IPS-20b (cell line): ENCODE results near the gene VWF.

Experiments used
- H3K27ac ChIP-seq: one replicate; pipeline ENCODE4 v1.5.1; 2013; ENCODE audit warnings: low read length
- H3K27me3 ChIP-seq: 2 replicates; pipeline ENCODE4 v1.6.1; 2013; ENCODE audit warnings: mild to moderate bottlenecking, low read length, inconsistent platforms; ENCODE audit not compliant: insufficient read depth
- H3K36me3 ChIP-seq: 2 replicates; pipeline ENCODE4 v1.6.1; 2013; ENCODE audit warnings: low read depth, mild to moderate bottlenecking, inconsistent platforms, low read length, moderate library complexity; ENCODE audit not compliant: insufficient read depth
- H3K4me1 ChIP-seq: 2 replicates; pipeline ENCODE4 v1.6.1; 2013; ENCODE audit warnings: mild to moderate bottlenecking, control low read depth, inconsistent platforms, low read length, moderate library complexity; ENCODE audit not compliant: insufficient read depth
- H3K4me3 ChIP-seq: 2 replicates; pipeline ENCODE4 v1.5.1; 2013; ENCODE audit warnings: mild to moderate bottlenecking, low read length, inconsistent platforms
- H3K9ac ChIP-seq: 2 replicates; pipeline ENCODE4 v1.6.1; 2013; ENCODE audit warnings: low read depth, mild to moderate bottlenecking, inconsistent platforms, low read length, moderate library complexity
- H3K9me3 ChIP-seq: 2 replicates; pipeline ENCODE4 v1.6.1; 2013; ENCODE audit warnings: mild to moderate bottlenecking, low read depth, low read length, inconsistent platforms; ENCODE audit not compliant: insufficient read depth

The VWF gene

DNA sequence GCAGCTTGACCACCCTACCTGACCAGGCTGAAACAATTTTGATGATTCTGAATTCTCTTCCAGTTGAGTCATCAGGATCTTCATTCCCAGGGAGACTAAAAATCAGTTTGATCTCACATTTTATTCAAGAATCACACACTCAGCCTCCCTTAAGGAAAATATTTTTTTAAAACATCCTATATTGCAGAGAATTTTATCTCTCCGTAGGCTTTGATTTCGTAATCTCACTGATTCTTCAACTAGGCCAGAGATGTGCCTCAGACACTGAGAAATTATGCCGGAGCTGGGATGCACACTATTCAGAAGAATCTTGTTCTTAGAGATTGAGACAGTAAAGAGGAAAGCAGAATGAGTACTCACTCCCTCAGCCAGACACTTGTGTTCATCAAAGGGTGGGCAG, 172.4 kb downstream of the VWF start:
- Histone ChIP-seq H3K9ac (no peak overlapping the region), H3K27me3 (peaks cover 11% of the 10 kb centered on the region), H3K36me3 (no peaks in the 10 kb centered on the region), H3K9me3 (no peaks in the 10 kb centered on the region), H3K4me3 (no peak overlapping the region), H3K27ac (no peak overlapping the region), H3K4me1 (no peaks in the 10 kb centered on the region)

DNA sequence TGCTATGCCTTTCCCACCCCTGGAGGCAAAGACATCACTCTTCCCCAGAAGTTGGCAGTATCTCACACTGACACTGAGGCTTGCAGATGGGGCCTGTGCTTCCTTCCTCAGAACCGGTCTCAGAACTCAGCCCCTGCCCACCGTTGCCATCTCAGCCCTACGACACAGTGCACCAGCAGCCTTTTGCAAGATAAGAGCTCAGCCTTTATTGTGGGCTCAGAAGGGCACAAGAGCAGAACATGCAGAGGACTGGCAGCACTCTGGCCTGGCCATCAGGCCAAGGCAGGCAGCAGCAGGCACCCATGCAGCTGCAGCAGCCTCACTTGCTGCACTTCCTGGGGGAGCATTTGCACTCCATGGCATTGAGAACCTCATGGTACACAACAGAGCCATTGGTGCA, 175.8 kb downstream of the VWF start:
- Histone ChIP-seq H3K27me3 (peaks cover 37% of the 10 kb centered on the region), H3K9ac (no peak overlapping the region), H3K4me3 (no peak overlapping the region), H3K4me1 (no peaks in the 10 kb centered on the region), H3K9me3 (no peaks in the 10 kb centered on the region), H3K36me3 (no peaks in the 10 kb centered on the region), H3K27ac (no peak overlapping the region)

DNA sequence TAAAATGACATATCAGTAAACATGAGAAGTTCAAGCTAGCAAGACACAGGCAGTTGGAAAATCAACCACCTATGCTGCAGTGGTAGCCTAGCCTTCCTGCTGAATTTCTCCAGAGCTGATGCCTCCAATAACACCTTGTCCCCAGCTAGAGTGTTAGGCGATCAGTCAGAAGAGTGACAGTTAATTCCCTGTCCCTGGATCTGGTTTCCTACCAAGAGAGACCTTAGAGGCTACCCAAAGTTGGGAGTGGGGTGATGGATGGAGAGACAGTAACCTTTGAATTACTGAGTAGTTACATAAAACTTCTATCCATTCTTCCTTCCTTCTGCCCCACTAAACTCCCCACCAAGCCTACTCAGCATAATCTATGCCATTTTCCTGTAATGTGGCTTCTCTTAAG, 177.5 kb downstream of the VWF start:
- H3K9me3 ChIP-seq = no peaks in the 10 kb centered on the region
- H3K27ac ChIP-seq = no peak overlapping the region
- H3K4me1 ChIP-seq = 0 out of 2 replicates have a peak, but pooled peaks cover 4% of the 10 kb centered on the region
- no peak overlapping the region for H3K4me3 ChIP-seq
- no peak overlapping the region for H3K9ac ChIP-seq
- H3K27me3 ChIP-seq = peaks cover 37% of the 10 kb centered on the region
- no peaks in the 10 kb centered on the region for H3K36me3 ChIP-seq

DNA sequence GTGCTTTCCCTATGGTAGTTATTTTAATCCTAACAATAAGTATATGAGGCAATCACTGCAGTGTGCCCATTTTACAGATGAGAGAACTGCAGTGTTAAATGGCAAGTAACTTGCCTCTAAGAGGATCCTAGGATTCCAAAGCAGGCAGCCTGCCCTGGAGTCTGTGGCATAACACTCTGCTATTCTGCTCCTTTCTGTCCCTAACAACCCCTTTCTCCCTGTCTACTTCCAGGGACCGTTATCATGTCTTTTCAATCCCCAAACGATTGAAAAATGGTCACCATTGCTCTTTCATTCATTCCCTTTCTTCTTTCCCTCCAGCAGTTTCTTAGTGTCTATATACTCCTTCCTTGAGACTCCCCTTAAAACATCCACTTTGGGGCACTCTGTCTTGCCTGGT, 178.1 kb downstream of the VWF start:
- Histone ChIP-seq H3K4me3 (no peak overlapping the region), H3K36me3 (no peaks in the 10 kb centered on the region), H3K9ac (no peak overlapping the region), H3K9me3 (no peaks in the 10 kb centered on the region), H3K27me3 (peaks cover 37% of the 10 kb centered on the region), H3K27ac (no peak overlapping the region), H3K4me1 (0 out of 2 replicates have a peak, but pooled peaks cover 4% of the 10 kb centered on the region)

DNA sequence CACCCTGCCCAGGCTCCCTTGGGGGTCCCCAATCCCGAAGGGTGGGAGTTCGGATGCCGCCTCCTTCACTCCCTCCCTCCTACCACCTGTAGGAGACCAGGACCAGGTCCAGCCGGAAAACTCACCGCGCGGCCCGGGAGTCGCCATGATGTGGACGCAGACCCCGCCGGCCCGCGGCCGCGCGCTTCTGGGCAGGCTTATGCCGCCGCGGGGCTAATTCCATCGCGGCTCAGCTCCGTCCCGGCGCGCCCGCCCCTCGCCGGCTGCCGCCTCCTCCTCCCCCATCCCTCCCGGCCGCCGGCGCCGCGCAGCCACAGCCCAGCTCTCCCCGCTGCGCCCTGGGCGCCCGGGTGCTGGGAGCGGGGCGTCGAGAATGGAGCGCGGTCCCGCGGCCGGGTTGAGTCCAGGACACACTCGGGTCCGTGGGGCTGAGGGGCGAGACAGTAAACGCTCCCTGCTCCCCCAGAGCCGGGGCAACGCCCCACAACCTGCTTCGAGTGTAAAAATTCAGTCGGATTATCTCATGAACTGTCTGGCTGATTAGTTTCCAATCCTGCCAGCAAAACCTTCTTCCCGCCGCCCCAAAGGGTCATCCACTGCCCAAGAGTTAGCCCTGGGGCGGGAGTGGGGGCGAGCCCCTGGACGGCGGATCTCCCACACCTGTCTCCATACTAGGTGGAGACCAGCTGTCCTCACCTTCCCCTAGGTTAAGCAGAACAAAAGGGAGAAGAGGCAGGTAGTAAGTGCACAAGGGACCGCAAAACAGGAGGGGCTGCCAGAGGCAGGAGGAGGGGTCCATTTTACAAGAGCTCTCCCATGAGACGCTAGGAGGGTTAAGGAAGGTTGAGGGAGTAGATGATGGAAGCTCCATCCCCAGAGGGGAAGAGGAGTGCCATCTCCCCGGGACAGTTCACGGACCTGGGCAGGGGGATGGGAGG, 179.1 kb downstream of the VWF start, which contains the start of gene ANO2:
TSS of gene ANO2 (minus strand) at position 189 of the 938 bp plus-strand sequence. CDS start at position 147, 42 bp downstream.
- peak within 1 kb of the TSS; percentile 83 for H3K4me3 ChIP-seq
- H3K4me1 ChIP-seq = peaks cover 9% of the 10 kb centered on the region
- no peaks in the 10 kb centered on the region for H3K9me3 ChIP-seq
- H3K36me3 ChIP-seq = no peaks in the 10 kb centered on the region
- no peak within 1 kb of the TSS for H3K27ac ChIP-seq
- peak within 1 kb of the TSS; percentile 82 for H3K9ac ChIP-seq
- peaks cover 37% of the 10 kb centered on the region for H3K27me3 ChIP-seq

DNA sequence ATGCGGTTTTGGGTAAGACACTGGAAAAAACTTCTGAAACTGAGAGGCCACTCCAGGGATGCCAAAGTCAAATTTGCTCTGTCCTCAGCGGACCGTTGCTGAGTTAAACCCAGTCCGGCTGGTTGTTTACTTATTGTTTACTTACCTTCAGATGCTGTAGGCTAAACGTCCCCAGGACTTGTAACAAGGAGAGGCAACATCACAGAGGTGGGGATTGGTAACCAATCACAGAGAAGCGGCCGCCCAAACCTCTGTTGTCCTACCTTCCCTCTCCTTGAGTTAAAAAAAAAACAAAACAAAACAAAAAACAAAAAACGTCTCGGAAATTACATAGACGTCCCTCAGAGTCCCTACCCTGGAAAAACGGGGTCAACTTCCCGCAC, 179.8 kb downstream of the VWF start:
- H3K4me3 ChIP-seq = peak overlapping the region; percentile 83
- H3K9me3 ChIP-seq = no peaks in the 10 kb centered on the region
- H3K4me1 ChIP-seq = peaks cover 9% of the 10 kb centered on the region
- H3K9ac ChIP-seq = peak overlapping the region; percentile 82
- H3K27ac ChIP-seq = no peak overlapping the region
- no peaks in the 10 kb centered on the region for H3K36me3 ChIP-seq
- peaks cover 37% of the 10 kb centered on the region for H3K27me3 ChIP-seq

DNA sequence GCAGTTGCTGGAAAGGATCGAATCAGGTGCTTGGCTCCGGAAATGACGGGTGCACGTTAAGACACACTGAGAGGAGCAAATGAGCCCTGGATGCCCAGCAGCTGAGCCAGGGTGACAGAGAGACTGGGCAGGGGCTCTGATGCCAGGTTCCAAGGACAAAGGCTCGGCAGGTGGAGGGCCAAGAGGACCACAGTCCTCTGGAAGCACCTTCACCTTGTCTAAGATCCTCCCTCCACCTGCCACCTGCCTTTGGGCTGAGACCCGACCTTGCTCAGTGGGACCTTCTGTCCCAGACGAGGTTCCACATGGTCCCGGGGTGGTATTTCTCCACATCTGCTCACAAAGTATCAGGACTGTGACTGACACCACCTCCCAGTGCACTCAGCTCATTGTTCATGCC, 180.4 kb downstream of the VWF start:
- Histone ChIP-seq H3K36me3 (no peaks in the 10 kb centered on the region), H3K27ac (no peak overlapping the region), H3K27me3 (peaks cover 37% of the 10 kb centered on the region), H3K9me3 (no peaks in the 10 kb centered on the region), H3K9ac (no peak overlapping the region), H3K4me1 (peaks cover 9% of the 10 kb centered on the region), H3K4me3 (peak overlapping the region; percentile 83; the same call in 1 of the 2 replicates)

DNA sequence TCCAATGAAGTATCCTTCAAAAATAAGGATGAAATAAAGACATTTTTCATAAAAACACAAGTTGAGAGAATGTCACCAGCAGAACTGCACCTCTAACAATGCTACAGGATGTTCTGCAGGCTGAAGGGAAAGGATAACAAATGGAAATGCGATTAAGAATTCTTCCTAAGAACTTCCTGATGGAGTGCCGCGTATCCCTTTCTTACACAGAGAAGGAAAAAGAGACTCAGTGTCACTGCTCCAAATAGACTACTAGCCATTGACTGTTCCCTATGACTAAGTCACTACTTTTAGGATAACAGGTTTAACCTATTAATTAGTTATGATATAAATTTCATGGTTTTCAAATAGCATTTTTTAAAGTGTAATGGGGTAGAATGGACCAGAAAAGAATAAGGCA, 182.6 kb downstream of the VWF start:
- Histone ChIP-seq H3K27me3 (peaks cover 25% of the 10 kb centered on the region), H3K4me1 (peaks cover 9% of the 10 kb centered on the region), H3K9ac (no peak overlapping the region), H3K27ac (no peak overlapping the region), H3K4me3 (no peak overlapping the region), H3K36me3 (no peaks in the 10 kb centered on the region), H3K9me3 (no peaks in the 10 kb centered on the region)

DNA sequence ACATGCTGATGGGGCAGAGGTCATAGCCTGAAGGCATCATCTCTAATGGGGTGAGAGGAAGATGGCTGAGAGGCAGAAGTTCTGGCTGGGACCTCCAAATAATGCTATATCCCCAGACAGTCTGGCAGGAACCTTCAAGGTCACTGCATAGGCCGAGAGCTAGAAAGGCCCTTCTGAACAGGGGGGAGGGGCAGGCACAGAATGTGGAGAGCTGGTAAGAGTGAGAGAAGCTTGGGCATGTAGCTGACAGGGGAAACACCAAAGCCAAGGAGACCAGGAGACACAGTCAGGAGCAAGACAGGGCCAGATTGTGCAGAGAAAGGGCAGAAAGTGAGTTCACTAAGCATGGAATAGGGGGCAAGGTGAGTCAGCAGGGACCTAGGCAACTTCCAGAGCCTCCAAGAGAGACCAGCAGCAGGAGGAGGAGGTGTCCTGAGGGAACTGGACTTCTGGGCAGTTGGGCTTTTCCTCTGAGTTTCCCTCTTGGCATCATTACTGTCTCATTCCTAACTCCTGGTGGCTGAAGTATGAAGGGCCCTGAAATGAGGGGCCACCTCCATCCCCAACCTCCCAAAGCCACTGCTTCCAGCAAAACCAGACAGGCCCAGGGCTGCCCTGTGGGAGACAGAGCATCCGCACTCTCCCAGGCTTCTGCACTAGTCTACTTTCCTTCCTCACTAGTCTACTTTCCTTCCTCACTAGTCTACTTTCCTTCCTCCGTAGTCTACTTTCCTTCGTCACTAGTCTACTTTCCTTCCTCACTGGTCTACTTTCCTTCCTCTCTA, 196.5 kb downstream of the VWF start:
- Histone ChIP-seq H3K27ac (no peak overlapping the region), H3K9me3 (no peaks in the 10 kb centered on the region), H3K27me3 (no peaks in the 10 kb centered on the region), H3K4me3 (no peak overlapping the region), H3K36me3 (no peaks in the 10 kb centered on the region), H3K9ac (no peak overlapping the region), H3K4me1 (no peaks in the 10 kb centered on the region; the same call in 1 of the 2 replicates)

DNA sequence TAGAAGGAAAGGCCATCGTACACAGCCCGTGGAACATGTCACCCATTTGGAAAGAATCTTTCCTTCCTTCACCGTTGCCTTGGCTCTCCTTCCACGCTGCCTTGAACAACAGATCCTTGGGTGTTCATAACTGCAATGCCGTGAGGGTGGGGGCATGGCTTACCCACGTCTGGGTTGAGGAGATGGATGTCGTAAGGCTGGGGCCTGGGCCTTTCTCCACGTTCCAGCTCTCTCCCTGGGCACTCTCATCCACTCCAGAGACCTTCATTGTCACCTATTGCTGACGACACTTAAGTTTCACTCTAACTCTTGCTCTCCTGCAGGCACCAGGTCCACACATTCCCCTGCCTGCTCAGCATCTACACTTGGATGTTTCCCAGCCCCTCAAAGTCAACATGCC, 198.8 kb downstream of the VWF start:
- H3K27me3 ChIP-seq = no peaks in the 10 kb centered on the region
- no peaks in the 10 kb centered on the region for H3K9me3 ChIP-seq
- H3K4me1 ChIP-seq = no peaks in the 10 kb centered on the region; the same call in 1 of the 2 replicates
- H3K36me3 ChIP-seq = no peaks in the 10 kb centered on the region
- H3K9ac ChIP-seq = no peak overlapping the region
- H3K4me3 ChIP-seq = no peak overlapping the region
- no peak overlapping the region for H3K27ac ChIP-seq

DNA sequence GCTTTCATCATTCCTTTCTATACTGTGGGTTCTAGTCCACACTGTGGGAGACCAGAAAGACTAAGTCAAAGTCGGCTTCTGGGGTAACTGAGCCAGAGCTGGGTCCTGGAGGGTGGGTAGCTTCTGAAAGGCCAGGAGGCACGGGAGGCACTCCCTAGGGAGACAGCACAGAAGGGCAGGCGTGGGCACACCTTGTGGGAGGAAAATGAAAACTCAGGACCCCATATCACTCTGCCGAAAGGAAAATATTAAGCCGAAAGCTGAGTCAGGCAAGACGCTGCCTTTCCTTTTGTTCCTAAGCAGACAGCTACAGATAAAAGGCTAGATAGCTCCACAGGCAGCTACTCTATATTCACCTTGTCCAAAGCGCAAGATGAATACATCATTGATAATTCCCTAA, 200.1 kb downstream of the VWF start:
- no peaks in the 10 kb centered on the region for H3K36me3 ChIP-seq
- H3K4me1 ChIP-seq = no peaks in the 10 kb centered on the region; the same call in 1 of the 2 replicates
- no peak overlapping the region for H3K27ac ChIP-seq
- H3K4me3 ChIP-seq = no peak overlapping the region
- H3K27me3 ChIP-seq = no peaks in the 10 kb centered on the region
- H3K9ac ChIP-seq = no peak overlapping the region
- H3K9me3 ChIP-seq = no peaks in the 10 kb centered on the region
